Testis (tissue), 2 donors: Measurements from ENCODE around the gene GREB1L.

Experiments
- CTCF ChIP-seq, 3 experiments: fragments of 450-650 bp in 2 of 3; fragments of 200-600 bp in 1 of 3; sonication (generic) in 1 of 3; IDR thresholded peaks; one replicate each; pipeline ENCODE4 v1.5.1; 2016 to 2019; ENCODE audit warnings: antibody characterized with exemption in 3 of 3, mild to moderate bottlenecking in 2 of 3, moderate library complexity in 1 of 3
- POLR2A ChIP-seq: fragments of 450-650 bp; IDR thresholded peaks from one replicate; pipeline ENCODE4 v1.6.1; 2017; ENCODE audit warnings: antibody characterized with exemption, mild to moderate bottlenecking, moderate library complexity

- TF ChIP-seq POLR2A (no peak), CTCF (IDR thresholded peaks at IDR 0.05) (no peak)
Measured at GRCh38 chr18:21398121-21398520, 156.1 kb downstream of the GREB1L start.
